GM23248 (cell line): Measurements from ENCODE around the gene HDAC10. TPM values are rescaled to one million over a fixed set of nuclear protein-coding genes. Genes with fewer than 3 reads are reported as not detected.

ENCODE experiments used
- DNase-seq: peaks from one replicate; pipeline ENCODE4 v3.0.0-alpha.2; 2015
- H2AFZ ChIP-seq: fragments of 200-600 bp; sonication (generic); 2 replicates; pipeline ENCODE4 v1.6.1; 2016; ENCODE audit warnings: antibody characterized with exemption
- H3F3A ChIP-seq: fragments of 200-600 bp; sonication (generic); 2 replicates; pipeline ENCODE4 v1.6.1; 2016; ENCODE audit warnings: mild to moderate bottlenecking, antibody characterized with exemption, mixed run types; ENCODE audit not compliant: insufficient read depth
- H3K27ac ChIP-seq: fragments of 200-600 bp; sonication (generic); 2 replicates; pipeline ENCODE4 v1.5.1; 2016; ENCODE audit warnings: mild to moderate bottlenecking
- H3K27me3 ChIP-seq: fragments of 200-600 bp; sonication (generic); replicated peaks from 2 replicates; pipeline ENCODE4 v1.6.1; 2016; ENCODE audit warnings: mild to moderate bottlenecking; ENCODE audit not compliant: insufficient read depth
- H3K36me3 ChIP-seq: fragments of 200-600 bp; sonication (generic); 2 replicates; pipeline ENCODE4 v1.6.1; 2016; ENCODE audit warnings: low read depth, mild to moderate bottlenecking
- H3K4me1 ChIP-seq: fragments of 200-600 bp; sonication (generic); 2 replicates; pipeline ENCODE4 v1.6.1; 2016; ENCODE audit warnings: mild to moderate bottlenecking; ENCODE audit not compliant: insufficient read depth
- H3K4me2 ChIP-seq: fragments of 200-600 bp; sonication (generic); one replicate; pipeline ENCODE4 v1.6.1; 2016; ENCODE audit warnings: mild to moderate bottlenecking; ENCODE audit not compliant: unreplicated experiment
- H3K4me3 ChIP-seq: fragments of 200-600 bp; sonication (generic); 2 replicates; pipeline ENCODE4 v1.5.1; 2016; ENCODE audit warnings: mild to moderate bottlenecking
- H3K79me2 ChIP-seq: fragments of 200-600 bp; sonication (generic); 2 replicates; pipeline ENCODE4 v1.6.1; 2016; ENCODE audit warnings: mild to moderate bottlenecking; ENCODE audit not compliant: insufficient read depth
- H3K9ac ChIP-seq: fragments of 200-600 bp; sonication (generic); 2 replicates; pipeline ENCODE4 v1.6.1; 2016; ENCODE audit warnings: mild to moderate bottlenecking
- H3K9me2 ChIP-seq: fragments of 200-600 bp; sonication (generic); 2 replicates; pipeline ENCODE4 v1.6.1; 2016; ENCODE audit warnings: mixed run types, mild to moderate bottlenecking, moderate library complexity; ENCODE audit not compliant: insufficient read depth
- H3K9me3 ChIP-seq: fragments of 200-600 bp; sonication (generic); one replicate; pipeline ENCODE4 v1.6.1; 2017; ENCODE audit warnings: low read depth
- H4K20me1 ChIP-seq: fragments of 200-600 bp; sonication (generic); 2 replicates; pipeline ENCODE4 v1.6.0; 2016; ENCODE audit not compliant: insufficient read depth
- EZH2 ChIP-seq: fragments of 200-600 bp; sonication (generic); IDR thresholded peaks from 2 replicates; pipeline ENCODE4 v1.6.1; 2018; ENCODE audit warnings: antibody characterized with exemption, mild to moderate bottlenecking; ENCODE audit not compliant: insufficient read depth, poor library complexity, severe bottlenecking
- EZH2phosphoT487 ChIP-seq: fragments of 200-600 bp; sonication (generic); IDR thresholded peaks from 2 replicates; pipeline ENCODE4 v1.6.1; 2018; ENCODE audit warnings: antibody characterized with exemption, moderate library complexity, mild to moderate bottlenecking, low read depth; ENCODE audit not compliant: insufficient read depth
- WGBS, 2 experiments: methylation state at CpG; one replicate each; pipeline ENCODE4 v1.1.6; 2015 to 2017; ENCODE audit warnings: low lambda C conversion rate in 2 of 2, low coverage in 1 of 2; ENCODE audit errors: missing lambda C conversion rate in 2 of 2; 5-methylcytosine and 5-hydroxymethylcytosine counted together
- in situ Hi-C: fragments of 300-500 bp; cut with MboI; formaldehyde crosslinking; loops from 2 replicates; pipeline ENCODE4 v1.15.0; 2020
- polyA plus RNA-seq: library from polyadenylated mRNA; unstranded; fragments of >200 nt; fragmentation: Nextera tagmentation; extraction: Ambion mirVana; gene quantifications from 2 replicates; pipeline ENCODE4 v1.2.1, GENCODE V29; 2016
- total RNA-seq: library from RNA; depleted of rRNA; stranded (reverse); fragments of >200 nt; shearing (Covaris generic); gene quantifications from 2 replicates; pipeline ENCODE4 v1.2.3, GENCODE V29; 2014

Gene HDAC10
- total and polyA plus RNA-seq, 2 experiments from 2014 or later, result 6.6 to 16.8 TPM

DNA sequence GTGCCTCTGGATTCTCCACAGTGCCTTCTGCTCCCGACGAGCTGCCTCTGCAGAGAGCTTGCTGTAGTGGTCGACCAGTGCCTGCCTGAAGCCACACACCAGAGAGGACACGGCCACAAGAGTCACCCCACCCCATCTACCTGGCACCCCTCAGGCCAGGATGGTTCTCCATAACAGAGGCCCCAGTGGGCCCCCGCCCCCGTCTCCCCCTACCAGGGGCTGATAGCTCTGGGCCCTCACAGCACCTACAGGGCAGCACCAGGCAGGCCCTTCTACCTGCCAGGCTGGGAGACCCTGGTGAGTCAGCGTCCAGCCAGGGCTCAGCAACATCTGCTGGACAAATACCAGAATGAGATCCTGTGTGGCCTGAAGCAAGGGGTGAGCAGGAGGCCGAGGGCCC is 28.6 kb downstream of the HDAC10 start:
- H3K27me3 ChIP-seq, result no peaks in the 10 kb centered on the region
- no peak for DNase-seq
- H2AFZ ChIP-seq, result no peak overlapping the region
- no peaks in the 10 kb centered on the region; the same call in 1 of the 2 replicates for H3K36me3 ChIP-seq
- H3K4me1 ChIP-seq, result no peaks in the 10 kb centered on the region
- WGBS, 2 experiments, result 91 to 93% methylated on average over 8 of the region's 8 CpGs
- H3K9me2 ChIP-seq, result no peaks in the 10 kb centered on the region
- in situ Hi-C loops, result no loop called here
- no peak overlapping the region for H3K9ac ChIP-seq
- H3F3A ChIP-seq, result no peaks in the 10 kb centered on the region
- H3K9me3 ChIP-seq, result no peaks in the 10 kb centered on the region
- TF ChIP-seq EZH2, result no peak
- H3K79me2 ChIP-seq, result no peaks in the 10 kb centered on the region
- H4K20me1 ChIP-seq, result no peaks in the 10 kb centered on the region
- H3K27ac ChIP-seq, result no peak overlapping the region
- no peak overlapping the region for H3K4me3 ChIP-seq
- H3K4me2 ChIP-seq, result no peak overlapping the region

DNA sequence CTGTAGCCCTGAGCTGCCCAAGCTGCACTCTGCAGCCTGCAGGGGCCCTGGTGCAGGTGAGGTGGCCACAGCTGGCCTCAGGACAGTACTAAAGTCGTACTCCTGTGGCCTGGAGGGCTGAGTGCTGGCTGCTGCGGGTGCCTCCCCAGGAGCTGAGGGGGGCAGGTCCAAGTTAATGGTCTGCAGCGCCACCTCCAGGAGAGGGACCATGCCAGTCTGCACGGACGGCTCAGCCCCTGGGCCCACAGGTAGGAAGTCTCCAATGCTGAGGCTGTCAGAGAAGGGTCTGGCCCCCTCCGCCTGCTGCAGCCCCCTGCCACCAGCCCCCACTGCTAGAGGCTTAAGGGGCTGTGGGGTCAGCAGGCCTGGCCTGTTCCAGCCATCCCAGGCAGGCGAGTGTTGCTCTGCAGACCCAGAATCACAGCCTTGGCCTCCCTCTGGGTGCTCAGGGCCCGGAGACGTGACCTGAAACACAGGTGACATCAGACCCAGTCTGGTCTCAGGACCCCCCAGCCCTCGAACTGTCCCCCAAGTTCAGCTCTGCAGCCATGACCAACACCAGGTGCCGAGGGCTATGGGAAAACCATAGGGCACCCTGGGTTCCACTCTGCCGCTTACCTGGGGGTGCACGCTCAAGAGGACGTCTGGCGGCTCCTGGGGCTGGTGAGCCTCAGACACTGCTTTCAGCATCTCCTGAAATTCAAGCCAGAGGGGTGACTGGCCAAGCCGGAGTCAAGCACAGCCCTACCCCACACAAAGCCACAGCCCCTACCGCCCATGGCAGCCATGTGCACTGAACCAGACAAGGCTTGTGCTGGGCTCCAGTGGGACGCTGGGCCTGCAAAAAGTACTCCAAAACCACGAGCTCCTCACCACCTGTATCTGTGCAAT is 29.4 kb downstream of the HDAC10 start:
- Histone ChIP-seq H4K20me1 (no peaks in the 10 kb centered on the region), H3K4me3 (no peak overlapping the region), H2AFZ (no peak overlapping the region), H3K9me3 (no peaks in the 10 kb centered on the region), H3K9me2 (no peaks in the 10 kb centered on the region), H3K27ac (no peak overlapping the region), H3K9ac (no peak overlapping the region), H3K79me2 (no peaks in the 10 kb centered on the region), H3K4me1 (no peaks in the 10 kb centered on the region), H3K4me2 (no peak overlapping the region), H3F3A (no peaks in the 10 kb centered on the region), H3K27me3 (no peaks in the 10 kb centered on the region), H3K36me3 (no peaks in the 10 kb centered on the region; the same call in 1 of the 2 replicates)
- 95 to 96% methylated on average over 18 of the region's 19 CpGs for WGBS, 2 experiments
- no peak for DNase-seq
- TF ChIP-seq EZH2 (no peak), EZH2phosphoT487 (no peak)
- in situ Hi-C loops, result no loop called here

DNA sequence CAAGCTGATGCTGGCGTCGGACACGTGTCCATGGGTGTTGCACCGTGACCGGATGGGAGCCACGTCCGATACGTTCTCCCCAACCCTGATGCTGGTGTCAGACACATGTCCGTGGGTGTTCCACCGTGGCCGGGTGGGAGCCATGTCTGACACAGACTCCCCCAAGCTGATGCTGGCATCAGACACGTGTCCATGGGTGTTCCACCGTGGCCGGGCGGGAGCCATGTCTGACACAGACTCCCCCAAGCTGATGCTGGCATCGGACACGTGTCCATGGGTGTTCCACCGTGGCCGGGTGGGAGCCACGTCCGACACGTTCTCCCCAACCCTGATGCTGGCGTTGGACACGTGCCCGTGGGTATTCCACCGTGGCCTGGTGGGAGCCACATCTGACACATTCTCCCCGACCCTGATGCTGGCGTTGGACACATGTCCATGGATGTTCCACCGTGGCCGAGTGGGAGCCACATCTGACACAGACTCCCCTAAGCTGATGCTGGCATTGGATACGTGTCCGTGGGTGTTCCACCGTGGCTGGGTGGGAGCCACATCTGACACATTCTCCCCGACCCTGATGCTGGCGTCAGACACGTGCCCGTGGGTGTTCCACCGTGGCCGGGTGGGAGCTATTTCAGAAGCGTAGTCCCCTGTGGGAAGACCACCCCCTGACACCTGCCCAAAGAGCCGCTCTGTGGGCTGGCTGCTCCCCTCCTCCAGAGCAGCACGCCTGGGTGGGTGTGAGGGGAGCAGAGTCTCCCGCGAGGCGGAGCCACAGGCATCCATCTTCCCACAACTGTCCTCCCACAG is 30.3 kb downstream of the HDAC10 start:
- H3K9ac ChIP-seq, result no peak overlapping the region
- no peaks in the 10 kb centered on the region for H3F3A ChIP-seq
- no peaks in the 10 kb centered on the region for H3K27me3 ChIP-seq
- WGBS, 2 experiments, result 92 to 94% methylated on average over 34 to 45 of the region's 45 CpGs
- H3K4me1 ChIP-seq, result no peaks in the 10 kb centered on the region
- H3K4me3 ChIP-seq, result no peak overlapping the region
- H3K9me3 ChIP-seq, result no peaks in the 10 kb centered on the region
- no peaks in the 10 kb centered on the region for H3K79me2 ChIP-seq
- no peak overlapping the region for H2AFZ ChIP-seq
- in situ Hi-C loops, result no loop called here
- no peak overlapping the region for H3K27ac ChIP-seq
- no peaks in the 10 kb centered on the region for H3K9me2 ChIP-seq
- H3K4me2 ChIP-seq, result no peak overlapping the region
- DNase-seq, result no peak
- TF ChIP-seq EZH2phosphoT487 (no peak), EZH2 (no peak)
- H3K36me3 ChIP-seq, result no peaks in the 10 kb centered on the region; the same call in 1 of the 2 replicates
- no peaks in the 10 kb centered on the region for H4K20me1 ChIP-seq

DNA sequence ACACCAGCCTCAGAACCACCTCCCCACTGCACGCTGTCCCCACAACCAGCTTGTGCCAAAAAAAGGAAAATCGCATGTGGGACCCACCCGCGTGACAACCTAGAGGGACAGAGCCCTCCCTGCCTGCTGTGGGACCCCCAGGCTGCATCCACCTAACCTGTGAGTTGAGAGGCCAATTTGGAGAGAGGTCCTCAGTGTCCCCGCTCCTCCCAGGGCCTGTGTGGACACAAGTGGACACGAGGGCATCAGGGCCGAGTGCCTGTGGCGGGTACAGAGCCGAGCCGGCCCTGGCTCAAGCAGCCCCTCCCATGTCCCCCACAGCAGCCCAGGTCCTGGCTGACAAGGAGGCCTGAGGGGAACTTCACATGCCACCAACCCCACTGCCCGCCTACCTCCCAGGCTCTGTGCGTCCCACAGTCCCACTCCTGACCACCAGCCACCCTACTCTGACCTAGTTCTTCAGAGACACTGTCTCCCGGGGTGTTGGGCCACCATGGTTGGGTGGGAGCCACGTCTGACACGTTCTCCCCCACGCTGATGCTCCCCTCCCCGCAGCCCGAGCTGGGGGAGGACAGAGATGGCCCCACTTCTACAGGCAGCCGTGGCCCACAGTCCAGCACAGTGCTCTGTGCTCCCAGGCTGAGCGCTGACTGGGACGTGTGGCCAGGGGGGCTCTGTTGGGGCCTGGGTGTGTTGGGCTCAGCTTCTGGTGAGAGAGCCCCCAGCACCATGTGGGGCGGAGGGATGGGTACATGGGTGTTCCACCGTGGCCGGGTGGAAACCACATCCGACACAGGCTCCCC is 31.1 kb downstream of the HDAC10 start:
- no peak for TF ChIP-seq EZH2phosphoT487
- no peak for TF ChIP-seq EZH2
- H3K9me2 ChIP-seq, result no peaks in the 10 kb centered on the region
- no peaks in the 10 kb centered on the region for H3F3A ChIP-seq
- H3K9me3 ChIP-seq, result no peaks in the 10 kb centered on the region
- H3K27me3 ChIP-seq, result no peaks in the 10 kb centered on the region
- peaks cover 3% of the 10 kb centered on the region for H3K79me2 ChIP-seq
- WGBS, 2 experiments, result 86 to 90% methylated on average over 21 of the region's 25 CpGs
- H2AFZ ChIP-seq, result no peak overlapping the region
- H4K20me1 ChIP-seq, result no peaks in the 10 kb centered on the region
- no peak for DNase-seq
- no peak overlapping the region for H3K9ac ChIP-seq
- no peaks in the 10 kb centered on the region for H3K36me3 ChIP-seq
- no peak overlapping the region for H3K4me3 ChIP-seq
- H3K4me2 ChIP-seq, result no peak overlapping the region
- H3K27ac ChIP-seq, result no peak overlapping the region
- in situ Hi-C loops, result no loop called here
- no peaks in the 10 kb centered on the region for H3K4me1 ChIP-seq
